GM21576 (cell line): ENCODE data around the gene SLC25A23.

Source experiments
- ATAC-seq: cut with Tn5 transposase; IDR thresholded peaks from one replicate; pipeline ENCODE4 v1.9.1; 2021; ENCODE audit warnings: mild to moderate bottlenecking, moderate library complexity; ENCODE audit not compliant: unreplicated experiment

The SLC25A23 gene

DNA sequence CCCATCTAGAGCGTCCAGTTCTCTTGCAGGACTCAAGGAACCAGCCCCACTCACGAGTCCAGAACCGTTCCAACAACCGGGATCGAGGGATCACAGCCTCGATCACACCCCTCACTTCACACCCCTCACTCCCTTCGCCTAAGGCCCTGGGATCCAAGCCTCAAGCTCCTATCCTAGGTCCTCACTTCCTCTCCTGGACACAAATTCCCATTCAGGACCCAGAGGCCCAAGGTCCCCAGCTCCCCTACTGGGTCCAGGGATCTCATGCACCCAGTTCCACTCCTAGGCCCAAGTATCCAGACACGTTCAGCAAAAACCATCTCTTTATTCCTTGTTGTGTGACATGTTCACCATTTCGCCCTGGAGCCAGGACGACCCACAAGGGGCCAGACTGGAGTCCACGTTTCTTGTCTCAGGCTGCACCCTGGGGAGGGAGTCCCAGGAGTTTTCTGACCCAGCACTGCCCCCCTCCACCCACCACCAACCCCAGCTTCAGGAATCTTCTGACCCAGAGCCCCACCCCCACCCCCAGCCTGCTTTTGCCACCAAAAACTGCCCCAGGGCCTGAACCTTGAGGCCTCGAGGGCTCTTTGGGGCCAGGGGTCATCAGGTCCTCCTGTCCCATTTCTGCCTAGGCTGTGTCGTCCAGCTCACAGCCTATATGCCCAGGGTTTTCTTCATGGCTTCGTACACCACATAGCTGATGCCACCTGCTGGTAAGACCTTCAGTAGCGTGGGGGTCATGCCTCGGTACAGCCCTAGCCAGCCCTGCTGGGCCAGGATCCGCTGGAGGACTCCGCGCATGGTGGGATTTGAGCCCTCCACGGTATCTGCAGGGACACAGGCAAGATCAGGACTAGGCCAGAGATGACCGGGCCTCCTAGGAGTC lies 33.6 kb downstream of the SLC25A23 start:
- no peak for ATAC-seq

DNA sequence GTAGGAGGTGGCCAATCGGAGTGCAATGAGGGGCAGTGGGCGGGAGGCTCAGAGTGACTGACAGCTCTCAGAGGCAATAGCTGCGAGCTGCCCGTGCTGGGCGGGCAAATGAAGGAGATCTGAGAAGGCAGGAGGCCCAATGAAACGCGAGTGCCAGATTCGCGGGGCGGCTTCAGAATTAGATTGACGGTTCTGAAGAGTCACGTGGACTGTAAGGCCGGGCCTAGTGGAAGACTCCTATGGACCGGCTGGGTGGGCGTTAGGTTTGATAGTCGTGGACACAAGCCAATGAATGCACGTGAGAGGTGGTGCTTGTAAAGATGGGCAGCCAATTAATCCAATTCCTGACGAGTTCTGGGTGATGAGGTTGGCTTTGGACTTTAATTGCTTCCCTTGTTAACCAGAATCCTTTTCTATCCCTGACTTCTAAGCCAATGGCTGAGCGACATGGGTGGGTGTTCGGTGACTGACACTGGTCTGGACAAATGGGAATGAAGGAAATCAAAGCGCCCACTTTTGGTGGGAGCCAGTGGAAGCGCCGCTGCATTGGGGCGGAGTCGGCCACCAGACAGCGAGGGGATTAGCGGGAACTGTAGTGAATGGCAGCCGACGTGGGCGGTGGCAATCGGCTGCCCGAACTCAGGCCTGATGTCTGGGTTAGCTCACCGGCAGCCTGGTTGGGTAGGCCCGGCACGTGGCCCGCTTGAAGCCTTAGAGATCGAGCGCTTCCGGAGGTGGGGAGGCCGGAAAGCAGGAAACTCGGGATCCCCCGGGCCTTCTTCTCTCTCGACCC lies 34.5 kb downstream of the SLC25A23 start:
- peak; percentile 82 for ATAC-seq

DNA sequence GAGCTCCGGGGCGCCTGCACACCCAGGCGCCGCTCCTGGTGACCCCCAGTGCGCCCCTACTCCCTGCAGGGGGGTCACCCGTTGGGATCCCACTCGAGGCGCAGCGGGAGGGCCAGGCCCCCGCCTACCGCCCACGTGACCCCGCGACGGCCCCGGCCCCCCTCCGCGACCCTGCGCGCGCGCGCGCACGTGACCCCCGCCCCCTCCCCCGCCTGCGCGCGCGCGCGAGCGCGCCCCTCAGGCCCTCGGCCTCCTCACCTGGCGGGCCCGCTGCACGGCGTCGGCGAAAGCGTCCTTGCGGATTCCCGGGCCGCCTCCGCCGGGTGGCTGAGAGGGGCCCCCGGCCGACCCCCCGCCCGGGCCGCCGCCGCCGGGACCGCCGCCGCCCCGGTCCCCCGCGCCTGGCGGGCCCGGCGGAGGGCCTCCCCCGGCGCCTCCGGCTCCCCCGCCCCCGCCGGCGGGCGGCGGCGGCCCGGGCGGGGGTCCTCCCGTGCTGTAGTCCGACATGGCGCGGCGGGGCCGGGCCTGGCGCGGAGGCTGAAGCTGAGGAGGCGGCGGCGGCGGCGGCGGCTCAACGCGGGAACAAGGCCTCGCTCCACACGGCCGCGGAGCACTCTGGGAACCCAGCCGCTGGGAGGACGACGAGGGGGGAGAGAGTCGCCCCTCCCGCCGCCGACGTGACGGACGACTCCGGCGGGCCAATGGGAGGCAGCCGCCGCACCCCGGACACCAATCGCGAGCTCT lies 35.2 kb downstream of the SLC25A23 start, which contains the start of gene KHSRP:
TSS of gene KHSRP (minus strand) at position 617 of the 744 bp plus-strand sequence. CDS start at position 507, 110 bp downstream.
- ATAC-seq, result no peak

DNA sequence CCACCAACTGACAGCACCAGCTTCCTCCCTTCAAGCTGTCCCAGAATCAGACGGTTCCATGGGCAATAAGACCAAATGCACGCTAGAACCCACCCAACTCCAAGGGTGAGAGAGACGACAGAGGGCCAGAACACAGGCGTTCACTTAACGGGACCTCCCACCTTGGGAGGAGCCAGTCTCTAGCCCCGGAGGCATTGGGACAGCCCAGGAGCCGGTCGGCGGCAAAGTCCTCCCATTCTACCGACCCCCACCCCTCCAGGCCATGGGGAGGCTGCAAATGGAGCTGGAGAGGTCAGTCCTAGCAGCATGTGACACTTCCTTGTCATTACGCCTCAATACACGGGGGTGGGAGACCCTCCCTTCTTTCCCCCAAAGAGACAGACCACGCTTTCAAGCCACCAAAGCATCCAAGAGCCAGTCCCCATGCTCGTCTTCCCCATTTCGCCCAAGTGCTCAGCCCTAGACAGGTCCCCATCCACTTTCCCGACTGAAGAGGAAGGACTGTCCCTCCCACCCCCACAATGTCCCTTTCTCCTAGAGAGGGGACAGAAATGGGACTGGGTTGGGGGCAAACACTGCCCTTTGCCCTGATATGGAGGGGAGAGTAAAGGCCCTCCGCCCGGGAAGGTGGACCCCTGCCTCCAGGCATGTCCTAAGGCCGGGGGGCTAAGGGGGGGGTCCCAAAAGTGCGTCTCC lies 35.9 kb downstream of the SLC25A23 start:
- ATAC-seq, result no peak

DNA sequence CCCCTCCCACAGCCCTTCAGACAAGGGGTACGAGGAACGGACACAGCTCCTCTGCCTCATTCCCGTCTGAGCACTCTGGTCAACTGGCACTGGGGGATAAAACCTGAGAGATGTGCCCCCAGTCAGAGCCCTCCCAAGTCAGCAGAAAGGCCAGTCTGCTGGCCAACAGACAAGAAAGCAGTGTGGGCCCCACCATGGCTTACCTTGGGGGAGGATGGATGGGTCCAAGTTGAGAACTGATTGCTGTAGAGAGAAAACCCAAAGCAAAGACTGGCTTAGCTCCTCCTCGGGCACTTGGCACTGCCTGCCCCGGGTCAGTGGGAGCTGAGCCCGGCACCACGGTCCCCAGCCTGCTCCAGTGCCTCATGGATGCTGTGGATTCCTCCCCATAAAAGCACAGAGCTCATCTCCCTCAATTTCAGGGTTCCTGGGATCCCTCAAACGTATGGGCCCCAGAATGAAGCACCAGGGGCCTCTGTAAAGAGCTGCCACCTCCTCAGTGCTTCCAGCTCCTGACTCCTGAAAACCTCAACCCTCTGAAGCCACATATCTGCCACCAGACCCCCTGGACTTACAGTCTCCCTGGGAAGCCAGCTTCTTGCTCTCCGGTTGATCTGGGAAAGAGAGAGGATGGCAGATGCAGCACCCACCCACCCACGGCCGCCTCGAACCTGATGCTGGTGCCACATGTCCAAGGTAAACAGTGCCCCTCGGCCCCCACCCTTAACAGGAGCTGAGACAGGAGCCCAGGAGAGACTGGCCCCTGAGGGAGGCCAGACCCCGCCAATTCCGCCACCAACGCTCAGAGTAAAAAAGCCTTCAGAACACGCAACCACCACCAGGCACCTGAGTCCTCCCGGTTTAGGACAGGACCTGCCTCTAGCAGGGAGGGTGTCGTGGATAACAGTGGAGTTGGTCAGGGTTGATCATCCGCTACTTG lies 38.2 kb downstream of the SLC25A23 start:
- ATAC-seq, result no peak

DNA sequence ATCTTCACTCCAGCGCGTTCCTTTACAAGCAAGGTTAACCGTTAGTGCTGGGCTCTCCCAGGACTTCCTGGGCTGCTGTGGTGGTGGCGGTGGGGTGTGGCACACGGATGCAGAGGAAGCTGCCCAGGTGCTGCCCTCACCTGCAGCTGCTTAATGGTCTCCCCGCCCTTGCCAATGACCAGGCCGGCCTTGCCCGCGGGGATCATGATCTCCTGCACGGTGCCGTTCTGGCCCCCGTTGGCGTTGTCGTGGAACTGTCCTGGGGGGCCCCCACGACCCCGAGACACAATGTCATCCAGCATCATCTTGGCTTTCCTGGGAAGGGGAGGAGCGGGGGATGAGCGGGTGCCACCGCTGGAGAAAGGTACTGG lies 41.0 kb downstream of the SLC25A23 start:
- ATAC-seq, result no peak

DNA sequence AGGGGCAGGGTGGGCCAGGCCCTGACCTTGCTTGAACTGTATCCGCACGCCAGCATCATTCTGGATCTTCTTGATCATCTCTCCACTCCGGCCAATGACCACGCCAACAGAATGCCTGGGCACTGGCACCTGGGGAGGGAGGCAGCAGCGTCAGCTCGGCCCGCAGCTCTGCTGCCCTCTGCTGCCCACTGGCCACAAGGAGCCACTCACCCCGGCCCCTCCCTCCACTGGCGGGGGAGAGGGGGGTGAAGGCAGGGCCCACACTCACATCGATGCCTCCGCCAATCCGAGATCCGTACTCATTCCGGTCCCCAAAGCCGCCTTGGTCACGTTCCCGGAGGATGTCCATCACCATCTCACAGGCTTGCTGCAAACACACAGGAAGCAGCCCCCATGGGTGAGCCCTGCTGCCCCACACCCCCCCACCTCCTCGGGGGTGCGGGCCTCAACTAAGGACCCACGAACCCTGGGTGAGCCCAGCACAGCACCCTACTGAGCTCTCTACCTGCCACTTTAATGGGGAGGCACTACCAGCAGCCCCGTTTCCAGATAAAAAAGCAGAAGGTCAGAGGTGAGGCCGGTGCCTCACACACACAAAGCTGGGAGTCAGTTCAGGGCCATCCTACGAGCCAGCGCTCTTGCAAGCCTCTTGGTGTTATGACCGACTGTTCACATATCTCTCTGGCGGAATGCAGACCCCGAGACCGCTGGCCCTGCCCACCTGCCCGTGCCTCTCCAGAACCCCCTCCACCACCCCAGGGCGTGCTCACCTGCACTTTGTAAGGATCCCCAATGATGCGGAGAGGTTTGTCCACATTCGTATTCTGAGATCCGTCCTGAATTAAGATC lies 41.7 kb downstream of the SLC25A23 start:
- no peak for ATAC-seq

DNA sequence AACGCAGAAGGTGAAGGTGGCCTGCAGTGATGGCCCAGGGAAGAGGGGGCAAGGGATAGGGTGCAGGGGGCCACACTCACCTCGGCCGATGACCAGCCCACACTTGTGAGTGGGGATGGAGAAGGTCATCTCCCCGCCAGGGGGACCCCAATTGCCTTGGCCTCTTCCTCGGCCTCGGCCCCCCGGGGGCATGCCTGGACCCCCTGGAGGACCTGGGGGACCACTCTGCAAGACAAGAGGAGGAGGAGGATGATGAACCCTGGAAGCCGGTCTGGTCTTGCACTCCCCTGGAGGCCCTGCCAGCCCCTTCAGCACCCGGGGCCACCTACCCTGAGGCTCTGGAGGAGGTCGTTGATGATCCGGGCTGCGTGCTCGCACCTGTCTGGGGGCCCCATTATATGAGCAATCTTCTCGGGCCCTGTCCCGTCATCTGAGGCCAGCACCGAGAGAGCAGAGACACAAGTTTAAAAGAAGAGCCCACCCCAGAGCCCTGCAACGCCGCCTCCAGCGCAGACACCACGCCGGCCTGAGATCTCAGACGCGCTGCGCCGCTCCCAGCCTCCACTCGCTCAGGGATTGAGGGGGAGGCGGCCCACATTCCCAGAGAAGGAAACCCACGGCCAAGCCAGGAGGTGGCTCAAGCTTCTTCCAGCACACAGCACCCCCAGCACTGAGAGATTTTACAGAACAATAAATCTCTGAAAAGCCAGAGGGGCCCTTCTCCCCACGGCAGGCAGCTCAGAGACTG lies 42.8 kb downstream of the SLC25A23 start:
- ATAC-seq, result no peak

DNA sequence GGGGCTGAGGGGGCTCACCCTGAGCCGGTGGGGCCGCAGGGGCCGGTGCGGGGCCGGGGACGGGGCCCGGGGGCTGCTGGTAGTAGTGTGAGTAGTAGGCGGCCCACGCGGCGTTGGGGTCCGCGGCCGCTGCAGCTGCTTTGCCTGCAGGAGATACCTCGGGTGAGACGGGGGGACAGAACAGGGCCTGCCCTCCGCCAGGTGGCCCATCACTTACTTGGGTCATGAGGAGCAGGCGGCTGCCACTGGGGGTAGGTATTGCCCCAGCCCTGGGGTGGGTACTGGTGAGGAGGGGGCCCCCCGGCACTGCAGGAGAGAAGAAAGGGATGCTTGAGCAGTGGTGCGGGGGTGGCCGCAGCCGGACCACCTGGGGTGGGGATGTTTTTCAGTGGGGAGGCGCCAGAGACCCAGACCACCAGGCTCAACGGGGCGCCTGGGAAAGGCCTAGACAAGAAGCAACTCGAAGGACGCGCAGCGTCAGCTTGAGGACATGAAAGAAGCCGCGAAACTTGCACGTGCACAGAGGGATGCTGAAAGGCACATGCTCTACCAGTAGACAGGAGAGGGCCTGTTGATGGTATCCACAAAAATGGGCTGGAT lies 43.9 kb downstream of the SLC25A23 start:
- no peak for ATAC-seq

DNA sequence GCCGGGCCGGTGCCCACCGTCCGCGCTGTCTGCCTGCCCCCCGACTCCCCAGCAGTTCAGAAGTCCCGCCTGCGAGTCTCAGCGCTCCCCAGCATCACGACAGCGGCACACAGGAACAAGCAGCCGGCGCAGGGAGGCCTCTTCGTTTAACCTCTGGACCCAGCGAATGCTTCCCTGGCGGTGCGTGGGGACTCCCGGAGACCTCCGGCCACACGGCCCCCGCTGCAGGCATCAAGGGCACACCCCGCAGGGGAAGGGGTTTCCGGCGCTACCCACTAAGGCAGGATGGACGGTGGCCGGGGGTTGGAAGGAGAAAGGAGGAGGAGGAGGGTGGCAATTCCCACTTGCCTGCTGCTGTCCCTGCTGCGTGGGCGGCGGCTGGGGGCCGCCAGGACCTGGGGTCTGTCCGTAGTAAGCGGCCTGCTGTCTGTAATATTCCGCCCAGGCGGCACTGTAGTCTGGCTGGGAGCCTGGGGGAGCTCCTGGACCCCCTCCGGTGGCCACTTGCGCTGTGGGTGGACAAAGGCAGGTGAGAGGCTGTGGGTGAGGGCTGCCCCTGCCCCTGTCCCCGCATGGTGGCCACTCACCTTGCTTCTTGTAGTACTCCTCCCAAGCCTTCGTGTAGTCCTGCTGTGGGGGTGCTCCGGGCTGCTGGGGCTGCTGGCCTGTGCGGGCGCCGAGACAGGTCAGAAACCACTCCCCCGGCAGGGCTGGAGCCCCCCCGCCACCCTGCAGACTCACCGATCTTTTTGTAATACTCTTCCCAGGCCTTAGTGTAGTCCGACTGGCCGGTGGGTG lies 44.6 kb downstream of the SLC25A23 start:
- no peak for ATAC-seq

DNA sequence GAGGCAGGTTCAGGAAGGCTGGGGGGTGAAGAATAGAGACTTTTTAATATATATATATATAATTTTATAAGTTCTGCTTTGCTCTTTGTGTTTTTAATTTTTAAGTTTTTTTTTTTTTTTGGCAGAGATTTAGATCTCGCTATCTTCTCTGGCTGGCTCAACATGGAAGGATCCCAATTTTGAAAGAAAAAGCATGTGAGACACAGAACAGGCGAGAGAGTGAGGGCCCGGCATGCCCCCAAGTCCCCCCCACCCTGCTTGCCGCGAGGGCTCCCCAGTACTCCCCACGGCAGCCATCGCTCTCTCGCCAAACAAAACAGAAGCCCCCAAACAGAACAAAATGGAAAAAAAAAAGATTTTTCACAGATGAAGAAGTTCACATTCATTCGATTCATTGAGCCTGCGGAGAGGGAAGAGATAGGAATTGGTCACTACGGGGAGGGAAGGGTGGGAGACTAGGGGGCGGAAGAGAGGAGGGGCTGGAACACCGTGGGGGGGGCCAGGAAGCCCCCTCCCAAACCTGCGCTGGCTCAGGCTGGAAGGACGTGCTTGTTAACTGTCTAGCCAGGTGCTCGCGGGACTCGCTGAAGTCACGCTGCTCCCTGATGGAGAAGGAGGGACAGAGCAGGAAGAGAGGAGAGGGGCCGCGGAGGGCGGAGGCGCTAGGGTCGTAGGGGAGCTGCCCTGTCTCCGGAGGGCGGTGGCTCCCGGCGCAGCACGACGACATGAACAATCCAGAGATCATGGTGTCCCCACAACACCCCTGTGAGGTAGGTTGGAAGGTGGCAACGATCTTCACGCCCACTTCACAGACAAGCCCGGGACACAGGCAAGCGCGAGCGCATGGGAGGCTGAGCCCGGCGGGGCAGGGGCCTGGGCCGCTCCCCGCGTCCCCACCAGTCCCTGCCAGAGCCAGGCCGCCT lies 45.6 kb downstream of the SLC25A23 start:
- no peak for ATAC-seq

DNA sequence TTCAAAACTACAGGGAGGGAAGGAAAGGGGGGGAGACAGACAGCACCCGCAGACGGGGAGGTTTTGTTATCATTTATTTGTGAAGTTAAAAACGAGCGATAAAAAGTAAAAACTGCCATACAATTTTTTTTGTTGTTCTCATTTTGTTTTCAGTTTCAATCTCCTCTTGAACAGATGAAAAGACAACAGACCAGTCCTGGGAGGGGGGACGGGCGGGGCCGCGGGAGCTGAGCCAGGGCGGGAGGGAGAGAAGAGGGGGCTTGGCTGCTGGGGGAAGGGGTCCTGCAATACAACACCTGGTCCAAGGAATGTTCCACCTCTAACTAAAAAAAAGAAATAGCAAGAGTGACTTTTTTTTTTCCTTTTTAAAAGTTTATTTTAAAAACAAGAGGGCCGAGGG lies 46.3 kb downstream of the SLC25A23 start:
- no peak for ATAC-seq

DNA sequence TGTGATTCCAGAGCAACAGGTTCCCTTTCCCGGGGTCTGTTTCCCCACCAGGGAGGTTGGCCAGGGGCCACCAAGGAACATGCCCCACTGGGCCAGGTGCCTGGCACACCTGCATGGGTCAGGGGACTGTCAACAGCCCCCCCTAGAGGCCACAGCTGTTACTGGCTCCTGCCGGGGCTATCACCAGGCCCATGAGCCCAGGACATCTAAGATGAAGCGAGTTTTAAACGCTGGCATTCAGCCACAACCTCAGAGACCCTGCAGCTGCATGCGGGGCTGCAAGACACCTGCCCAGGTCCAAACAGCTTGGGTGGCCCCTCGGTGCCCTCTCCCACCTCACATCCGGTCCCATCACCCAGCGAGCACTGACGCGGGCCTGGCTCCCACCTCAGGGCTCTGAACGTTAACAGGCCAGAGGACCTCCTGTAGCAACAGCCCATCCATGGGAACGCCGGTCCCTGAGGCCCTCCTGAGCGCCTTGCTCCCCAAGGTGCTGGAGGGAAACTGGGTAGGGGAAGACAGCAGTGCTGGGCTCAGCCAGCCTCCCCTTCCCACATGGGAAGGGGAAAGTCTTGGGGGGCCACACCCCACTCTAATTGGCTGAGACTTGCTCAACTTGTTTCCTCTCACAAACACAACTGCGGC lies 47.0 kb downstream of the SLC25A23 start:
- no peak for ATAC-seq

DNA sequence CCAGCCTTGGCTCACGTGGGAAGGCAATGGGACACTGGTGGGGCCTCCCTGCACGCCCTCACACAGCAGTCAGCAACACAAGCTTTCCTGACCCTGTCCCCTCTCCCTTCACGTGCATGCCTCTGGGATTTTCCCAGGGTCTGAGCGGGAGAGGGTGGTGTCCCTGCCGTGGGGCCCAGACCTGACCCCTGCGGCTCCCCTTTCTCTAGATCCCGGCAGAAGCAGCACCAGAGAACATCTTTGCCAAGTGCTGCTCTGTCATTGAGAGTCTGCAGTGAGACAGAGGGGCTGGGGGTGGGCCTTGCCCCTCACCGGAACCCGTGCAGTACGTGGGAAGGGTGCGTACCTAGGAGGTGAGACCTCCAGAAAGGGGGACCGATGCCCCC lies 47.5 kb downstream of the SLC25A23 start:
- ATAC-seq, result no peak

DNA sequence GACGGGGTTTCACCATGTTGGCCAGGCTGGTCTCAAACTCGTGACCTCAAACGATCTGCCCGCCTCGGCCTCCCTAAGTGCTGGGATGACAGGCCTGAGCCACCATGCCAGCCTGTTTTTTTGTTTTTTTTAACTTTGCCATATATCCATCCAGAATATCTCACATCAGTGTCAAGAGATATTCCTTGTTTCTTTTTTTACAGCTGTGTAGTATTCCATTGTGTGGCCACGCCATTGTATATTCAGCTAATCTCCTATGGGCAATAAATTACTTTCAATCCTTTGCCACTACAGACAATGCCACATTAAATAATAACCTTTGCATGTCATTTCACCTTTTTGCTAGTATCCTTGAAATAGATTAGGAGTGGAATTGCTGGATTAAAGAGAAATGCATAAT lies 50.2 kb downstream of the SLC25A23 start:
- ATAC-seq, result no peak
